Stimulated activated CD4-positive, alpha-beta T cell treated with anti-CD3 and anti-CD28 coated beads, Interleukin-2, amount 100 ng/mL, for 4 hours (primary cell): ENCODE measurements around the gene TANGO6.

Experiments used
- DNase-seq: peaks from one replicate; pipeline ENCODE4 v3.0.0-alpha.2; 2020; ENCODE audit warnings: low read depth

TANGO6 gene

DNA sequence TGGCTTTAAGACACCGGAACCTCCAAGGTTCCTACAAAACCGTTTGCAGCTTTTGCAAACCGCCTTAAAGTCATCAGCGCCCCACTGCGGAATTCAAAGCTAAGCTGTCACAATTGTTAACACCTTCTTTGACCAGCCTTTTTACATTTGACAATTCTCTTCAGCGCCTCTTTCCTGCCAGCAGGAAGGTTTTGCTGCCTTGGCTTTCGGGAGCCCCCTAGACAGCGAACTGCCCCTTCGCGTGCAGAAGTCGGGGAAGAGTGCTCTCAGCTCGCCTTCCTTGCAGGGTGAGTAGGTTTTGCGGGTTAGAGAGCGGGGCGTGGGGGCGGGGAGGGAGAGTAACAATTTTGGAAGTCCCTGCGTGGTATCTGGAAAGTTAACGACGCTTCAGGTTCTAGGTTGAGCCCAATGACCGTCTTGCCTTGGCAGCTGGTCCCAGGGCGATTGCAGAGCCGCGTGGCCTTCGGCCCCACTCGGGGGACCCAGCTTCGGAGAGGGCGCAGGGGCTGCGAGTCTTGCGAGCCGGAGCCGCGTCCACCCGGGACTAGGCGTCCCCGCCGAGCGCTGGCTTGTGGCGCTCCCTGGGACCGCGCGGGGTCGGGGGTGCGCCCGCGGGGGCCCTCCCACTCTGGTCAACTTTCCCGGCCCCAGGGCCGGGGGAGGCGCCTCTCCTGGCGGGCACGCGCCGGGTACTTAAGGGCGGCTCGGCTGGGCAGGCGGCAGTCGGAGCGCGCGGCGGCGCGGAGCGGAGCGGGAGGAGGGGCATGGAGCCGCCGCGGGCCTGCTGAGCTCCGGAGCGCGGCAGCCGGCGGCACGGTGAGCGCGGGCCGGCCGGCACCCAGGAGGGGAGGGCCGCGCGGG is 262.4 kb downstream of the TANGO6 start, which contains the start of gene HAS3:
Gene HAS3 (plus strand): TSS at position 153 of the 861 bp plus-strand sequence. CDS start 3,743 bp downstream, outside the sequence.
- no peak for DNase-seq

GRCh38 chr16:69106491-69107315 is 263.4 kb downstream of the TANGO6 start:
- no peak for DNase-seq

GRCh38 chr16:69107316-69107962 is 264.1 kb downstream of the TANGO6 start:
- no peak for DNase-seq

DNA sequence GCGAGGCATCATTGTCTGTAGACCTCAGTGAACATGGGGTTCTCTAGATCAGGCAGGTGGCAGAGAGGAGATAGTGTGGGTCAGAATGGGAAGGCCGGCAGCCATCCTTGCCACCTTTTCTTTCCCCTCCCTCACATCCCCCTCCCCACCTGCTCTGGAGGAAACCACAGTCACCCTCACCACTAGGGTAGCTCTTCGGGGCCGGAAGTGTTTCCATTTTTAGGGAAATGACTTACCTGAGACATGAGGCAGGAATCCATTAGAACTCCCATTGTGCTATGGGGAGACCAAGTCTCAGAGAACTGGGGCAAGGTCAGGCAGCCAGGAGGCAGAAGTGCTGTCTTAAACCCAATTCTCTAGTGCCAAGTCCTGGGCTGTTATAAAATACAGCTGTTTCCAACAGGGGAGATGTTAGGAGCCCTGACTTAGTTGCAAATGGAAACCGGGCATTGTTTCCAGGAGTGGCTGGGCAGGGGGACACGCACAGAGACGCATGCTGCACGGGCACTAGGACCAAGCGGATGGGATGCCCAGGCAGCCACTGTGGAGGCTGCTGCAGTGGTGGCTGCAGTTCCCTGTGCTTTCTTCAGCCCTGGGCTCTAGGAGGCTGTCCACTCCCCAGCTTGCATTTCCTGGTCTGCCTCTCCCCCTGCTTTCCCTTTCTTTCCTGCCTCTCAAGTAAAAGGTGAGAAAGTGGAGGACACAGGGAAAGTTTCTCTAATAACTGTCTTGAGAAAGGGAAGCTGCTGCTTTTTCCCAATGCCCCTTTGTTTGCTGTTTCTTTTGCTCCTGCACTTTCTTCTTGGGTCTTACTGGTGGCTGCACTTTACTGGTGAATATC is 265.0 kb downstream of the TANGO6 start:
- DNase-seq = no peak

- no peak for DNase-seq
Observed at GRCh38 chr16:69108905-69109252, 265.5 kb downstream of the TANGO6 start.

- DNase-seq = no peak
Observed at GRCh38 chr16:69109486-69110270, 266.3 kb downstream of the TANGO6 start.

DNA sequence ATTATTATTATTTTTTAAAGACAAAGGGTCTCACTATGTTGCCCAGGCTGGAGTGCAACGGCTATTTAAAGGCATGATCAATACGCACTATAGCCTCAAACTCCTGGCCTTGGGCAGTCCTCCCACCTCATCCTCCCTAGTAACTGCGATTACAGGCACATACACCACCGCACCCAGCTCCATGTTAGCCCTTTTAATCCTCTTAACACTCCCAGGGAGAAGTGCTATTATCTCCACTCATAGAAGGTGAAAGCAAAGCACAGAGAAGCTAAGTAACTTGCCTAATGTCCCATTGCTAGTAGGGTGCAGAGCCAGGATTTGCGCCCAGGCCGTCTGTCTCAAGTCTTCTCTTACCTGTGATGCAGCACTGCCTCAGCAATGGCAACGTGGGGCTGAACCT is 267.1 kb downstream of the TANGO6 start:
- no peak for DNase-seq

GRCh38 chr16:69111216-69111875 is 268.0 kb downstream of the TANGO6 start:
- DNase-seq = no peak

DNA sequence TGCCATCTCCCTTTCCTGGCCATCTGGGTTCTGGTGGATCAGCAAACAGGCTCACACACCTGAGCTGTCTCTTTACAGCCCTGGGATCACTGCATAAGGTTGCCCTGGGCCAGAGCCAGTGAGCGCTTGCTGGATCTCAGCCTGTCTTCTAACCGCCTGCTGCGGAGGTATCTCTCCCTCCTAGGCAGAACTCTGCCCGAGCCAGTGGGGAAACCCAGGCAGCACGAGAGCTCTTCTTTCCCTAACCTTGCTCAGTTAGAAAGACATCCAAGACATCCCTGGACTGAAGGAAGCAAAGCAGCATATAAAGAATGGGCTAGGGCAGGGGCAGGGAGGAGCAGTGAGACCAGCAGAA is 268.5 kb downstream of the TANGO6 start:
- no peak for DNase-seq

DNA sequence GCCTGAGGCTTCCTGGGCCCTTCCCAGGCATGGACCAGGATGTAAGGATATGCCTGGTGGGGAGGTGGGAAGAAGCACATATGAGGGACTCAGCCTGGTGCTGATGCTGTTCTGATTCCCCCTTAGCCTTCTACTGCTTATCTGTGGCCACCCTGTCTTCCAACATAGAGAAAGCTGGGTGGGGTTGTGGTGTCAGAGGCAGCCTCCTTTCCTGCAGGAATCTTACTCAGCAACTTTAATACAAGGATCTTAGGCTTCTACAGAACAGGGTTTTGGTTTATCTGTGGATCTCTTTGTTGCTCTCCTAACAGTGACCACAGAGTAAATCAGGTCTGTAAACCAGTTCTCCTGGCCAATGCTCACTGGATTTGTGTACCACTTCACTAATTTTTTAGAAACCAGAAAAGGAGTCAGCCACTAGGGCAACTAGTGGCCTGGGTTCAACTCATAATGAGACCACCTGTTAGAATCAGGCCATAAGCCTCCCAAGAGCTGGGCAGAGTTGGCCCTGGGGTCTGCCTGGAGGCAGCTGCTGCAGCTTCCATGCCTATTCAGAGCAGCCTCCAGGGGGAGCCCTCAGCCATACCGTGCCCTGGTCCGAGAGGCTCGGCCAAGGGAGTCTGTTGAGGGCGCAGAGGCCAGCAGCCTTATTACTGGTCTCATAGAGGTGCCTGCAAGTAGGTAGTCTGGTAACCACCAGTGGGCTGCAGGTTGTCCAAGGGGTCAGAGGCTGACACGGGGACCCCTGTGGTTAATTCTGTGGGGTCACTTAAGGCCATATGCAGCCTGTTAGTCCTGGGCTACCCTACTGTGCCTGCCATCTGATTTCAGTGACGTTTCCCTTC is 269.2 kb downstream of the TANGO6 start:
- peak; percentile 27 for DNase-seq

DNA sequence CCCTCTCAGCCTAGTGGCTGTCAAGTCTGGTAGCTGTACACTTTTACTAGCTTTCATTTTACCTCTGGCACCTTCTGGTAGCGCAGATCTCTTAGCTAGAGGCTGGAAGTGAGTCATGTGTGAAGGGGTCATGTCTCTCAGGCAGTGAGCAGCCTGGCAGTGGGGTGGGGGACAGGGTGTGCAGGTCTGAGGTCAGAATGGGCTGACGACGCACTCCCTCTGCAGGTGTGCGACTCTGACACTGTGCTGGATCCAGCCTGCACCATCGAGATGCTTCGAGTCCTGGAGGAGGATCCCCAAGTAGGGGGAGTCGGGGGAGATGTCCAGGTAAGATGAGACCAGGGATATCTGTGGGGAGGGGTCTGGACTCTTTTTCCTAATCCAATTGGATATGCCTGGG is 269.9 kb downstream of the TANGO6 start:
- no peak for DNase-seq

DNA sequence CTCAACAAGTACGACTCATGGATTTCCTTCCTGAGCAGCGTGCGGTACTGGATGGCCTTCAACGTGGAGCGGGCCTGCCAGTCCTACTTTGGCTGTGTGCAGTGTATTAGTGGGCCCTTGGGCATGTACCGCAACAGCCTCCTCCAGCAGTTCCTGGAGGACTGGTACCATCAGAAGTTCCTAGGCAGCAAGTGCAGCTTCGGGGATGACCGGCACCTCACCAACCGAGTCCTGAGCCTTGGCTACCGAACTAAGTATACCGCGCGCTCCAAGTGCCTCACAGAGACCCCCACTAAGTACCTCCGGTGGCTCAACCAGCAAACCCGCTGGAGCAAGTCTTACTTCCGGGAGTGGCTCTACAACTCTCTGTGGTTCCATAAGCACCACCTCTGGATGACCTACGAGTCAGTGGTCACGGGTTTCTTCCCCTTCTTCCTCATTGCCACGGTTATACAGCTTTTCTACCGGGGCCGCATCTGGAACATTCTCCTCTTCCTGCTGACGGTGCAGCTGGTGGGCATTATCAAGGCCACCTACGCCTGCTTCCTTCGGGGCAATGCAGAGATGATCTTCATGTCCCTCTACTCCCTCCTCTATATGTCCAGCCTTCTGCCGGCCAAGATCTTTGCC is 271.1 kb downstream of the TANGO6 start:
- no peak for DNase-seq

- DNase-seq = no peak
Observed at GRCh38 chr16:69114976-69115355, 271.6 kb downstream of the TANGO6 start.

GRCh38 chr16:69115361-69115760 is 272.0 kb downstream of the TANGO6 start:
- no peak for DNase-seq

DNA sequence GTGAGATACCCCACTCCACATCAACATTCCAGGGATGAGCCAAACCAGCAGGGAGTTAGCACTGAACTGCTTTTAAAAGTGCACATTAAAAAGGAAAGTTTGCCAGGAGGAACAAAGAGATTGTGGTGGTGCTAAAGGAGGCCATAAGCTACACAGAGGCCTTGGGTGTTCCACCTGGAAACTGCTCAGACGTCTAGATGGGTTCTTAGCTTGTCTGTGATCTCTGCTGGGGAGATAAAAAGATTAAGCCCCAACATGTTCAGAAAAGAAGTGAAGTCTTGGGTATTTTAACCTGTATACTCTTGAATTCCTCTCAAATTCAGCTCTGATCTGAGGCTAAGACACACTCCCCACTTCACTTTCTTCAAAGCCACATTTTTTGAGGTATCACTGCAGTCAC is 272.5 kb downstream of the TANGO6 start:
- DNase-seq = no peak

DNA sequence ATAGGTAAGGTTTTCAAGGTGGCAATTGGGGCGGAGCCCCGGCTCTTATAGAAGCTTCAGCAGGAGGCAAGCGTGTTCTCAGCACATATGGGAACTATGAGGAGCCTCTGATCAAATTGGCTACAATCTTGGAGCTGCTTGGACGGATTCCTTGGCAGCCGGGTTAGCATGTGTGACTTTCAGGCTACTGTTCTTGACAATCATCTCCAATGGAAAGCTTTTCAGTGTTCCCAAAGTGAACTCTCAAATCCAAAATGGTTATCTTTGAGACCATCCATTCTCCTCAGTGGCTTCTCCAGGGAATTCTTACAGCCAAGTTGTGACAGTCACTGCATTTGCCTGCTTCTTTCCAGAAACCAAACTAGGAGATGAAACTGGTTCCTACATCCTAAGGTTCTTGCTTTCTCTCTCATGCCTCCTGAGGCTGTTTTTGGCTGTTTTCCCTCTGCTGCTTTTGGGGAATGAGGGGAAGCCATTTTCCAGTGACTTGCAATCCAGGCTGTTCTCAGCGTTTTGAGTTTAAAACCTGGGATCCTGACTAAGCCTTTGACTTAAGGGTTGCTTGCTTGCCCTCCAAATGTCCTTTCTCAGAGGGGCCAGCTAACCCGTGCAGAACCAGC is 273.0 kb downstream of the TANGO6 start:
- DNase-seq = no peak

DNA sequence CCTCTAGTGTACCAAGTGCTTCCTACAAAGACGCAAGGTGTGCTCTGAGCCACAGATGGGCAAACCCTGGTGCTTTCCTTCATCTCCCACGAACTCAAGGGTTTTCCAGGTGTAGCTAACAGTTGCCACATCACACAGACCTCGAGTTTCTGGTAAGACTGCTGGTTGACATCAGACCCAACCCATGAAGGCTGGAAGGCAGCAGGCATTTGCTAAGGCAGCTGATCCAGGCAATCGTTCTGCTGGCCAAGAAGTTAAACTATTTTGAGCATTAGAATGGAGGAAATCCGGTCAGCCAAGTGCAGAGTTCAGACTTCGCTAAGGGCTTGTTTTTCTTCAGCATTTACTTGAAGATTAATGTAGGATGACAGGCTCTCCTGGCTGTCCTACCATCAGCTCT is 273.6 kb downstream of the TANGO6 start:
- DNase-seq = no peak

DNA sequence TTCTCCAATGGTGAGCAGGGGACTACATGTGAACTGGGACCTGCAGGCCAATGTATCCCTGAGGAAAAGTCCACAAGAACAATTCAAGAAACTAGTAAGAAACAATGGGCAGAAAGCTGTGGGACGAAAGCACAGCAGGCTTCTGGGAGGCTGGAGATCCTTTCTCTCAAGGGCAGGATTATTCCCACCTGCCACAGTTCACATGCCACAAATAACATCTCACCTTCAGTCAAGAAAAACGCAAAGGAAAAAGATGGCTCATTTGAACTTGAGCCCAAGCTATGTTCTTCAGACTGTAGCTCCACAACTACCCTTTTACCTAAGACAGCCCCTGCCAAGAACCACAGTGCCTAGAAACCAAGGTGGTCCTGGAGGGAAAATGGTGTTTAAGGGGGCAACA is 275.1 kb downstream of the TANGO6 start:
- DNase-seq = no peak

DNA sequence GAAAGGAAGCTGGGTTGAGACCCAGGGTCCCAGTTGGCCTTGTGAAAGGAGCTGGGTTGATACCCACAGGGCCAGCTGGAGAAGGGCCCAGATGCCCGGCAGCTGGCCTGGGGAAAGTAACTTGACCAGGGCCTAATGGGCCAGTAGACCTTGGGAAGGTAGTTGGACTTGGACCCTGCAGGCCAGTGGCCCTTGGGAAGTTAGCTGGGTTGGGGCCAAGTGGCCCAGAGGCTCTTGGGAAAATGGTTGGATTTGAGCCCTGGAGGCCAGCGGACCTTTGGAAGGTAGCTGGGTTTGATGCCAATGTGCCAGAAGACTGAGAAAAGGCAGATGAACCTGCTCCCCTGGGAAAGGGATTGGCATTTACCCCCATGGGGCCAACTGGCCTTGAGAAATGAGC is 275.7 kb downstream of the TANGO6 start:
- no peak for DNase-seq
